GM12891 (cell line): Measurements from ENCODE around the gene G6PC2.

Experiments used
- DNase-seq: peaks from one replicate; pipeline ENCODE4 v3.0.0; 2011; ENCODE audit warnings: low spot score; ENCODE audit not compliant: insufficient read length
- FAIRE-seq: peaks from 2 replicates; lab custom pipeline; 2011; peaks lifted over from hg19 to GRCh38; lab: Jason Lieb, UNC
- PAX5 ChIP-seq: IDR thresholded peaks from 2 replicates; pipeline ENCODE4 v1.6.1; 2011; ENCODE audit warnings: low read length, moderate library complexity, mild to moderate bottlenecking; ENCODE audit not compliant: insufficient read depth, severe bottlenecking
- POLR2A ChIP-seq: IDR thresholded peaks from 2 replicates; pipeline ENCODE4 v1.6.1; 2011; ENCODE audit warnings: low read depth, low read length, control low read depth
- POLR2AphosphoS5 ChIP-seq: IDR thresholded peaks from 2 replicates; pipeline ENCODE4 v1.6.1; 2011; ENCODE audit warnings: low read depth, low read length, control low read depth
- POU2F2 ChIP-seq: IDR thresholded peaks from 2 replicates; pipeline ENCODE4 v1.6.1; 2011; ENCODE audit warnings: low read depth, mild to moderate bottlenecking, control low read depth, low read length, moderate library complexity
- SPI1 ChIP-seq: IDR thresholded peaks from 2 replicates; pipeline ENCODE4 v1.6.1; 2011; ENCODE audit warnings: low read depth, low read length, control low read depth
- TAF1 ChIP-seq: IDR thresholded peaks from 2 replicates; pipeline ENCODE4 v1.6.1; 2011; ENCODE audit warnings: low read depth, low read length, control low read depth

The G6PC2 gene

DNA sequence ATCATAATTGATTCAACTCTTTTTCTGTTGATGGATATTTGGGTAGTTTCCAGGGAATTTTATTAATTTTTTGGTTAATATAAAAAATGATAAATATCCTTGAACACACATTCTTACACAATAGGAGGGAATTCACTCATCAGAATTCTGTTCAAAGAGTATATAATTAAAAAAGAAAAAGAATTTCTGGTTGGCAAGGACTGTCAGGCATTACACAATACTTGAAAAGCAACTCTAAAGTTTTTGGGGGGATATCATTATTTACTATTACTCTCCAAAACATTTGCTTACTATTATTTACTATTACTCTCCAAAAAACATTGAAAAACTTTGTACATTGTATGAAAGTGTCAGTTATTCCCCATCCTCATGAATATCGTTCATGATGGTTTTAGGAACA lies 38.0 kb downstream of the G6PC2 start:
- FAIRE-seq = no peak
- no peak for TF ChIP-seq TAF1
- TF ChIP-seq POLR2A = no peak
- no peak for TF ChIP-seq POU2F2
- no peak for TF ChIP-seq POLR2AphosphoS5
- TF ChIP-seq PAX5 = no peak
- TF ChIP-seq SPI1 = no peak
- DNase-seq = no peak

DNA sequence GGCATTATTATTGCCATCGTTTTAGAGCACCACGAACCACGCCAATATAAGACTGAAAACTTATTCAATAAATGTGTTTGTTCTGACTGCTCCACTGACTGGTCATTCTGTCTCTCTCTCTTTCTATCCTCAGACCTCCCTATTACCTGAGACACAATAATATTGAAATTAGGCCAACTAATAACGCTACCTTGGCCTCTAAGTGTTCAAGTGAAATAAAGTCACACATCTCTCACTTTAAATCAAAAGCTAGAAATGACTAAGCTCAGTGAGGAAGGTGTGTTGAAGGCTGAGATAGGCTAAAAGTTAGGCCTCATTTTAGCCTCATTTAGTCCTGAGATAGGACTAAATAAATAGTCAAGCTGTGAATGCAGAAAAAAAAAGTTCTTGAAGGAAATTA lies 38.8 kb downstream of the G6PC2 start:
- FAIRE-seq = no peak
- no peak for DNase-seq
- TF ChIP-seq SPI1 = no peak
- TF ChIP-seq PAX5 = no peak
- TF ChIP-seq TAF1 = no peak
- no peak for TF ChIP-seq POLR2AphosphoS5
- TF ChIP-seq POLR2A = no peak
- TF ChIP-seq POU2F2 = no peak

DNA sequence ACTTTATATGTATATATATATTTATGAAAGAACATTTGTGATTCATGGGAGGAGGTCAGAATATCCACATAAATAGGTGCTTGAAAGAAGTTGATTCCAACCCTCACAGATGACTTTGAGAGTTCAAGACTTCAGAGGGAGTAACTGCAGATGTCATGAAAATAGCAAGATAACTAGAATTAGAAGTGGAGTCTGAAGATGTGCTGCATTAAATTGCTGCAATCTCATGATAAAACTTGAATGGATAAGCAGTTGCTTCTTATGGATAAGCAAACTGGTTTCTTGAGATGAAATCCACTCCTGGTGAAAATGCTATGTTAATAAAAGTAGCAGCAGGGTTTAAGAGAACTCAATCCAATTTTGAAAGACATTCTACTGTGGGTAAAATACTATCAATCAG lies 40.2 kb downstream of the G6PC2 start:
- TF ChIP-seq POU2F2 (no peak), TAF1 (no peak), POLR2AphosphoS5 (no peak), PAX5 (no peak), POLR2A (no peak), SPI1 (no peak)
- FAIRE-seq (no peak), DNase-seq (no peak)

DNA sequence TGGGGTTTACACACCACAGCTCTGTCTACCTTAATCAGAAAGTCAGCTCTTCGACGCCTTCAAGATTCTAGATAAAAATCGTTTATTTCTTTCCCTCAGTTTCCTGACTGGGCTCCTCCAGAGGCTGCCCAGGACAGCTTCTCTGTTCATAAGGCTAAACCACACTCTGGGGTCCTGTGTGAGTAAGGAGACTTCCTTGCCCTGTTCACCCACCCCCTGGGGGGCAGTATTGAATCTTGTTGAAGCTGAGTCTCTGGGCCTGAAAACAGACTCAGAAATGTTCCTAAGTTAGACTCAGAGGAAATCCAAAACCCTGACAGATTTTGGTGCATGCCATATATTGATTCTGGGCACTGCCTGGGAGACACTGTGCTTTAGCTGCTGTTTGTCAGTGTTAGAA lies 43.0 kb downstream of the G6PC2 start:
- TF ChIP-seq TAF1 (no peak), SPI1 (no peak)
- DNase-seq (no peak), FAIRE-seq (no peak)

DNA sequence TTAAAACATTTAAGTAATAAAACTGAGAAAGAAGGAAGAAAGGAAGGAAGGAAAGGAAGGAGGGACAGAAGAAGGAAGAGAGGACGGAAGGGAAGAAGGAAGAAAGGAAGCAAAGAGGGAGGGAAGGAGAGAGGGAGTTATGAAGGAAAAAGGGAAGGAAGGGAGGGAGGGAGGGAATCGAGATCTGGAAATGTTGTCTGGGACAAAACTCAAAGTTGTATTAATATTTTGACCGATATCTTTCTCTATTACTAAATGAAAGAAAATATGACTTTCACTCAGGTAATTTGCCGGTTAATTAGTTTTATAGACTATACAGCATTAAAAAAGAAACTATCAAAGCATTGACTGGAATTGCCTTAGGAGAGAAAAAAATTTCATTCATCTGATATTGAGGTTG lies 44.4 kb downstream of the G6PC2 start:
- DNase-seq (no peak), FAIRE-seq (no peak)
- TF ChIP-seq POLR2AphosphoS5 (no peak), POU2F2 (no peak), TAF1 (no peak), PAX5 (no peak), SPI1 (no peak), POLR2A (no peak)

- TF ChIP-seq PAX5 = no peak
- no peak for TF ChIP-seq POLR2AphosphoS5
- TF ChIP-seq SPI1 = no peak
- TF ChIP-seq POU2F2 = no peak
- no peak for TF ChIP-seq POLR2A
- no peak for TF ChIP-seq TAF1
- FAIRE-seq (no peak), DNase-seq (no peak)
Measured at GRCh38 chr2:168948621-168949212, 47.6 kb downstream of the G6PC2 start.

DNA sequence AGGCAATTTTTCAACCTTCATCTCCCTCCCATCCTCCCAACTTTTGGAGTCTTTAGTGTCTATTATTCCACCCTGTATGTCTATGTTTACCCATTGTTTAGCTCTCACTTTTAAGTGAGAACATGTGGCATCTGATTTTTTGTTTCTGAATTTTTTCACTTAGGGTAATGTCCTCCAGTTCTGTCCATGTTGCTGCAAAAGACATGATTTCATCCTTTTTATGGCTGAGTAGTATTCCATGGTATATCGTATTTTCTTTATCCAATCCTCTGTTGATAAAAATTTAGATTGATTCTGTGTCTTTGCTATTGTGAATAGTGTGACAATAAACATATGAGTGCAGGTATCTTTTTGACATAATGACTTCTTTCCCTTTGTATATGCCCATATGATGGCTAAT lies 48.2 kb downstream of the G6PC2 start:
- no peak for FAIRE-seq
- TF ChIP-seq POLR2AphosphoS5 (no peak), POLR2A (no peak), SPI1 (no peak), PAX5 (no peak), POU2F2 (no peak)
- no peak for DNase-seq

GRCh38 chr2:168951871-168952270 lies 50.8 kb downstream of the G6PC2 start:
- no peak for DNase-seq
- no peak for FAIRE-seq
- TF ChIP-seq POU2F2 (no peak), TAF1 (no peak)

DNA sequence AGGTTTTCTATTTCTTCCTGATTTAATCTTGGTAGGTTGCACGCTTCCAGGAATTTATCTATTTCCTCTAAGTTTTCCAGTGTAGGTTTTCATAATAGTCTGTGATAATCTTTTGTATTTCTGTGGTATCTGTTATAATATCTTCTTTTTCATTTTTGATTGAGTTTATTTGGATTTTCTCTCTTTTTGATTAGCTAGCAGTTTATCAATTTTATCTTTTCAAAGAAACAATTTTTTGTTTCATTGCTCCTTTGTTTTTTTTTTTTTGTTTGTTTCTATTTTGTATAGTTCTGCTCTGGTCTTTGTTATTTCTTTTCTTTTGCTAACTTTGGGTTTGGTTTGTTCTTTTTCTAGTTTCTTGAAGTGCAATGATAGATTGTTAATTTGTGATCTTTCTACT lies 51.3 kb downstream of the G6PC2 start:
- DNase-seq (no peak), FAIRE-seq (no peak)
- TF ChIP-seq POU2F2 = no peak

- no peak for DNase-seq
- no peak for TF ChIP-seq PAX5
- no peak for TF ChIP-seq TAF1
- no peak for TF ChIP-seq POLR2A
- TF ChIP-seq POLR2AphosphoS5 = no peak
- FAIRE-seq = no peak
Measured at GRCh38 chr2:168954256-168954655, 53.2 kb downstream of the G6PC2 start.

GRCh38 chr2:168955321-168955720 lies 54.2 kb downstream of the G6PC2 start:
- FAIRE-seq = no peak
- TF ChIP-seq PAX5 (no peak), POLR2A (no peak), POLR2AphosphoS5 (no peak), TAF1 (no peak), SPI1 (no peak)
- no peak for DNase-seq
